AG09309 (cell line): Measurements from ENCODE around the gene EPHB6.

Experiments
- DNase-seq: peaks from one replicate; pipeline ENCODE4 v3.0.0-alpha.2; 2010; ENCODE audit warnings: low read depth
- H3K4me3 ChIP-seq: 2 replicates; pipeline ENCODE4 v1.5.1; 2011; ENCODE audit warnings: mild to moderate bottlenecking, low read depth, low read length, moderate library complexity; ENCODE audit not compliant: control insufficient read depth
- CTCF ChIP-seq: IDR thresholded peaks from 2 replicates; pipeline ENCODE4 v1.5.1; 2011; ENCODE audit warnings: mild to moderate bottlenecking, low read depth, low read length, inconsistent platforms; ENCODE audit not compliant: insufficient read depth, control insufficient read depth; ENCODE audit errors: missing control alignments

The EPHB6 gene

GRCh38 chr7:142856565-142857245 lies 1.8 kb downstream of the EPHB6 start:
- no peak for DNase-seq
- no peak for TF ChIP-seq CTCF
- no peak overlapping the region for H3K4me3 ChIP-seq

- TF ChIP-seq CTCF, result no peak
- no peak for DNase-seq
- no peak overlapping the region for H3K4me3 ChIP-seq
These were observed 2.7 kb downstream of the EPHB6 start for GRCh38 chr7:142857625-142858024.

- no peak for DNase-seq
- no peak overlapping the region for H3K4me3 ChIP-seq
- no peak for TF ChIP-seq CTCF
These were observed 4.5 kb downstream of the EPHB6 start for GRCh38 chr7:142859411-142859810.

- TF ChIP-seq CTCF, result no peak
- H3K4me3 ChIP-seq, result no peak overlapping the region
- DNase-seq, result no peak
These were observed 5.0 kb downstream of the EPHB6 start for GRCh38 chr7:142859829-142860228.

- no peak for DNase-seq
- H3K4me3 ChIP-seq, result no peak overlapping the region
- no peak for TF ChIP-seq CTCF
These were observed 6.1 kb downstream of the EPHB6 start for GRCh38 chr7:142860968-142861367.

- no peak for TF ChIP-seq CTCF
- no peak overlapping the region for H3K4me3 ChIP-seq
- no peak for DNase-seq
These were observed 7.5 kb downstream of the EPHB6 start for GRCh38 chr7:142862351-142862750.
